Adrenal gland (tissue), 5 donors: ENCODE data around the gene BUB1B.

Experiments used
- POLR2A ChIP-seq, 2 donors: fragments of 450-650 bp; IDR thresholded peaks; one replicate each; pipeline ENCODE4 v1.6.1; 2017; ENCODE audit warnings: antibody characterized with exemption in 2 of 2, mild to moderate bottlenecking in 2 of 2, moderate library complexity in 1 of 2
- TF ChIP-seq, protein P1 (sequence below), 6 experiments: fragments of 450-650 bp in 4 of 6; fragments of 200-600 bp in 2 of 6; sonication (generic) in 1 of 6; IDR thresholded peaks; 1 replicate in 5 of 6; 2 replicates in 1 of 6; pipeline versions ENCODE4 v1.5.1 to v1.8.0; 2016 to 2021; ENCODE audit warnings: antibody characterized with exemption in 6 of 6, mild to moderate bottlenecking in 2 of 6, moderate library complexity in 1 of 6
- donor health status: DM: no; HTN: no; CAD: no.

DNA sequence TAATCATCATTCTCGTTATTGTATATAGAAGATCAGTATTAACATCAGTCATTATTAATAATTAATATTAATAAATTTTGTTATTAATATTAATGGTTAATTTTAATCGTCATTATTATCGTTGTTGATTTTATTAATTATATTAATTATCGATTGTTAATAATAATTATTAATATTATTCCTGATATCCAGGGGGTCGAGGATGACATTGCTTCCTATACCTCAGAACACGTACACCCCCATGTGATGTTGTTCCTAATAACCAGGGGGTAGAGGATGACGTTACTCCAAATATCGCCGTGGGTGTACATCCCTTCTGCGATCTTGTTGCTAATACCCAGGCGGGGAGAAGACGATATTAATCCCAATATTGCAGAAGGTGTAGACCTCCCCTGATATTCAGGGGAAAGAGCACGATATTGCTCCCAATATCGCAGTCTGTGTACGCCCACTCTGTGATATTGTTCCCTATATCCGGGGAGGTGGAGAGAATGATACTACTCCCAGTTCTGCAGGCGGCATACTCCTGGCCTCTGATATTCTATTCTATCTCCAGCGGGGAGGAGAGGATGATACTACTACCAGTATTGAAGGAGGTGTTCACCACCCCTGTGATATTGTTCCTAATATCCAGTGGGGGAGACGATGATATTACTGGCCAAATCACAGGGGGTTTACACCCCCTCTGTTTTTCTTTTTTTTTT, 29.9 kb upstream of the BUB1B start:
- TF ChIP-seq, protein P1, sequence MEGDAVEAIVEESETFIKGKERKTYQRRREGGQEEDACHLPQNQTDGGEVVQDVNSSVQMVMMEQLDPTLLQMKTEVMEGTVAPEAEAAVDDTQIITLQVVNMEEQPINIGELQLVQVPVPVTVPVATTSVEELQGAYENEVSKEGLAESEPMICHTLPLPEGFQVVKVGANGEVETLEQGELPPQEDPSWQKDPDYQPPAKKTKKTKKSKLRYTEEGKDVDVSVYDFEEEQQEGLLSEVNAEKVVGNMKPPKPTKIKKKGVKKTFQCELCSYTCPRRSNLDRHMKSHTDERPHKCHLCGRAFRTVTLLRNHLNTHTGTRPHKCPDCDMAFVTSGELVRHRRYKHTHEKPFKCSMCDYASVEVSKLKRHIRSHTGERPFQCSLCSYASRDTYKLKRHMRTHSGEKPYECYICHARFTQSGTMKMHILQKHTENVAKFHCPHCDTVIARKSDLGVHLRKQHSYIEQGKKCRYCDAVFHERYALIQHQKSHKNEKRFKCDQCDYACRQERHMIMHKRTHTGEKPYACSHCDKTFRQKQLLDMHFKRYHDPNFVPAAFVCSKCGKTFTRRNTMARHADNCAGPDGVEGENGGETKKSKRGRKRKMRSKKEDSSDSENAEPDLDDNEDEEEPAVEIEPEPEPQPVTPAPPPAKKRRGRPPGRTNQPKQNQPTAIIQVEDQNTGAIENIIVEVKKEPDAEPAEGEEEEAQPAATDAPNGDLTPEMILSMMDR (IDR thresholded peaks at IDR 0.05): no peak
- TF ChIP-seq POLR2A (IDR thresholded peaks at IDR 0.05): no peak
